ENCODE results near the gene HMG20B. TPM values are rescaled to one million over a fixed set of nuclear protein-coding genes. Genes with fewer than 3 reads are reported as not detected.

HMG20B gene
- total RNA-seq, 6 experiments from 2014 or later = 73.5 to 90.1 (median 78.3) TPM

DNA sequence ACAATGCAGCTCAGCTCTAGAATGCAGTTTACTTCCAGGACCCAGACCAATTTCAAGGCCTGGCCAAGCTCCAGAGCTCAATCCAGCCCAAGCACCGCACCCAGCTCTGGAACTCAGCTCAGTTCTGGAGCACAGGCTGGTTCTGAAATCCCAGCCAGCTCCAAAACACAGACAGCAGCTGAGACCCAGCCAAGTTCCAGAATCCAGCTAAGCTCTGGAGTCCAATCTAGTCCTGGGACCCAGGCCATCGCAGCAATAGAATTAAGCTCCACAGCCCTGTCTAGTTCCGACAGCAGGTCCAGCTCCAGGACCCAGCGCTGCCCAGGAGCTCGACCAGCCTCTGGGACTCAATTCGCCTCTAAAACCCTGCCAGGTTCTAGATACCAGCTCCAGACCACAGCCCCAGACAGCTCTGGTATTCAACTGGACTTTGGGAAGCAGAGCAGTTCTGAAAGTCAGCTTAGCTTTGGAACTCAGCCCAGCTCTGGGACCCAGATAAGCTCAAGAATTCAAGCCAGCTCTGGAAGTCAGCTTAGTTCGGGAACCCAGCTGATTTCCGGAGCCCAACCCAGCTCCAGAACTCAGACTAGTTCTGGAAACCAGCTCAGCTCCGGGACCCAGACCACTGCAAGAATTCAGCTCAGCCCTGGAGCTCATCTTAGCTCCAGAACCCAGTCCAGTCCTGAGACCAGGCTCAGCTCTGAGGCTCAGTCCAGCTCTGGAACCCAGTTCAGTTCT is 19.3 kb downstream of the HMG20B start:
- no peaks in the 10 kb centered on the region for H3K4me1 Mint-ChIP-seq (ENCODE audit: low read depth)
- TF ChIP-seq, protein P1, sequence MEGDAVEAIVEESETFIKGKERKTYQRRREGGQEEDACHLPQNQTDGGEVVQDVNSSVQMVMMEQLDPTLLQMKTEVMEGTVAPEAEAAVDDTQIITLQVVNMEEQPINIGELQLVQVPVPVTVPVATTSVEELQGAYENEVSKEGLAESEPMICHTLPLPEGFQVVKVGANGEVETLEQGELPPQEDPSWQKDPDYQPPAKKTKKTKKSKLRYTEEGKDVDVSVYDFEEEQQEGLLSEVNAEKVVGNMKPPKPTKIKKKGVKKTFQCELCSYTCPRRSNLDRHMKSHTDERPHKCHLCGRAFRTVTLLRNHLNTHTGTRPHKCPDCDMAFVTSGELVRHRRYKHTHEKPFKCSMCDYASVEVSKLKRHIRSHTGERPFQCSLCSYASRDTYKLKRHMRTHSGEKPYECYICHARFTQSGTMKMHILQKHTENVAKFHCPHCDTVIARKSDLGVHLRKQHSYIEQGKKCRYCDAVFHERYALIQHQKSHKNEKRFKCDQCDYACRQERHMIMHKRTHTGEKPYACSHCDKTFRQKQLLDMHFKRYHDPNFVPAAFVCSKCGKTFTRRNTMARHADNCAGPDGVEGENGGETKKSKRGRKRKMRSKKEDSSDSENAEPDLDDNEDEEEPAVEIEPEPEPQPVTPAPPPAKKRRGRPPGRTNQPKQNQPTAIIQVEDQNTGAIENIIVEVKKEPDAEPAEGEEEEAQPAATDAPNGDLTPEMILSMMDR (IDR thresholded peaks at IDR 0.05) = no peak
- H3K27ac Mint-ChIP-seq = no peak overlapping the region
- peaks cover 12% of the 10 kb centered on the region for H3K27me3 Mint-ChIP-seq (ENCODE audit: insufficient read depth)
- H3K4me3 Mint-ChIP-seq = no peak overlapping the region
- no peaks in the 10 kb centered on the region; the same call in 1 of the 2 replicates for H3K36me3 Mint-ChIP-seq (ENCODE audit: low read depth)
- H3K9me3 Mint-ChIP-seq = peaks cover 5% of the 10 kb centered on the region; the same call in 1 of the 2 replicates
- no peak for DNase-seq

GRCh38 chr19:3593156-3593555 is 20.4 kb downstream of the HMG20B start:
- peaks cover 12% of the 10 kb centered on the region for H3K27me3 Mint-ChIP-seq (ENCODE audit: insufficient read depth)
- H3K27ac Mint-ChIP-seq = no peak overlapping the region
- no peaks in the 10 kb centered on the region; the same call in 1 of the 2 replicates for H3K36me3 Mint-ChIP-seq (ENCODE audit: low read depth)
- no peak overlapping the region for H3K4me3 Mint-ChIP-seq
- H3K9me3 Mint-ChIP-seq = peaks cover 5% of the 10 kb centered on the region; the same call in 1 of the 2 replicates
- no peaks in the 10 kb centered on the region for H3K4me1 Mint-ChIP-seq (ENCODE audit: low read depth)
- TF ChIP-seq, protein P1 (IDR thresholded peaks at IDR 0.05) = 0 out of 2 replicates have a peak, but pooled peaks have one; percentile 12
- DNase-seq = no peak

DNA sequence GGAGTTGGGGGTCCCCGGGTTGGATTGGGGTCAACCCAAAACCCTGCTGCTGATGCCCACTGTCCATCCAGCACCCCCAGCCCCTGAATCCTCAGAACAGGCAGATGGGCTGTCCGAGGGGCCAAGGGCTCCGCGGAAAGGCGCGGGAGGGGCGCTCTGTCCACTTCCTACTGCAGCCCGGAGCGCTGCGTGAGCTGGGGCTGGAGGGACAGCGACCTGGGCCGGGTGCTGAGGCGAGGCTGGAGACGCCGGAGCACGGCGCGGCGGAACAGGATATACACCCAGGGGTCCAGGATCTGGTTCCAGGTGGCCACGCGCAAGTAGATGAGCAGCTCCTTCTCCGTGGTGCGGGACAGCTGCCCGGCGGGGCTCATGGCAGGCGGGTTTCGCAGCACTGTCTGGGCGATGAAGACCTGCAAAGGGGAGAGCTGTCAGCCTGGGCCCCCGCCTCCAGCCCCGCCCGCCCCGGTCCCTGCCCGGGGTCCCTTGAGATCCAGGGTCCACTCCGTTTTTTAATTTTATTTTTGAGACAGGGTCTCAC is 22.8 kb downstream of the HMG20B start:
- Mint-ChIP-seq H3K27me3 (ENCODE audit: insufficient read depth) (peaks cover 8% of the 10 kb centered on the region), H3K4me1 (ENCODE audit: low read depth) (no peaks in the 10 kb centered on the region), H3K9me3 (peaks cover 5% of the 10 kb centered on the region; the same call in 1 of the 2 replicates), H3K27ac (no peak overlapping the region), H3K36me3 (ENCODE audit: low read depth) (no peaks in the 10 kb centered on the region; the same call in 1 of the 2 replicates), H3K4me3 (no peak overlapping the region)
- TF ChIP-seq, protein P1 (IDR thresholded peaks at IDR 0.05) = no peak
- DNase-seq = no peak

DNA sequence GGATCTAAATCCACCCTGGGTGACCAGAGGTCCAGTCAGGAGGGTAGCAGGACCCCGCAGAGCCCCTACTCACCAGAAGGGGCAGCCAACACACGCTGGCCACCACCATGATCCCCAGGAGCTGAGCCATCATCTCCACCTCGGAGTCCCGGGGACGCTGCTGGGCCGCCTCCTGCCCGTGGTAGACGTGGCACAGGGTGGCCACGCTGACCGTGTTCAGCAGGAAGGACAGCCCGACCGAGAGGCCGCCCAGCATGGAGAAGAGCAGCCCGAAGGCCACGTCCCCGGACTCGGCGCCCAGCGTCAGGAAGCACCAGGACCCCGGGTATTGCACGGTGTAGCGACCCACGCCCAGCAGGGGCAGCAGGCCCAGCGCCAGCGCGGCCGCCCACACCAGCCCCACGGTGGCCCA is 27.0 kb downstream of the HMG20B start:
- TF ChIP-seq, protein P1 (IDR thresholded peaks at IDR 0.05) = peak; percentile 7; the same call in 1 of the 2 replicates
- Mint-ChIP-seq H3K4me1 (ENCODE audit: low read depth) (no peaks in the 10 kb centered on the region), H3K27me3 (ENCODE audit: insufficient read depth) (no peaks in the 10 kb centered on the region; the same call in none of the 2 replicates), H3K36me3 (ENCODE audit: low read depth) (no peaks in the 10 kb centered on the region), H3K27ac (no peak overlapping the region), H3K4me3 (no peak overlapping the region), H3K9me3 (no peaks in the 10 kb centered on the region)
- no peak for DNase-seq

DNA sequence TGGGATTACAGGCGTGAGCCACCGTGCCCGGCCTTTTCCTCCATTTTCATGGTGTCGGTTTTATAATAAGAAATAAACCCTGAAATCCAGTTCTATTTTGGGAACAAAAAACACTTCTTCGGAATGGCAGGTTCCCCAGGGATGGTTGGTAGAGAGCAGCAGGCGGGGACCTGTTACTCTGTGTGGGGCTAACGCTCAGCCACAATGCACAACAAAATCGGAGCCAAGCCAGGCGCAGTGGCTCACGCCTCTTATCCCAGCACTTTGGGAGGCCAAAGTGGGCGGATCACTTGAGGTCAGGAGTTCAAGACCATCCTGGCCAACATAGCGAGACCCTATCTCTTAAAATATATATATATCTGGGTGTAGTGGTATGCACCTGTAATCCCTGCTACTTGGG is 28.3 kb downstream of the HMG20B start:
- no peaks in the 10 kb centered on the region for H3K4me1 Mint-ChIP-seq (ENCODE audit: low read depth)
- no peak overlapping the region for H3K4me3 Mint-ChIP-seq
- no peaks in the 10 kb centered on the region for H3K36me3 Mint-ChIP-seq (ENCODE audit: low read depth)
- no peaks in the 10 kb centered on the region; the same call in none of the 2 replicates for H3K27me3 Mint-ChIP-seq (ENCODE audit: insufficient read depth)
- H3K27ac Mint-ChIP-seq = no peak overlapping the region
- no peak for DNase-seq
- TF ChIP-seq, protein P1 (IDR thresholded peaks at IDR 0.05) = no peak
- no peaks in the 10 kb centered on the region for H3K9me3 Mint-ChIP-seq
